Measurements from ENCODE around the gene NTN3. TPM values are rescaled to one million over a fixed set of nuclear protein-coding genes. Genes with fewer than 3 reads are reported as not detected.

The NTN3 gene
- polyA plus RNA-seq, 2 of the 4 experiments (the other 2 are of a cell fraction), result not detected

DNA sequence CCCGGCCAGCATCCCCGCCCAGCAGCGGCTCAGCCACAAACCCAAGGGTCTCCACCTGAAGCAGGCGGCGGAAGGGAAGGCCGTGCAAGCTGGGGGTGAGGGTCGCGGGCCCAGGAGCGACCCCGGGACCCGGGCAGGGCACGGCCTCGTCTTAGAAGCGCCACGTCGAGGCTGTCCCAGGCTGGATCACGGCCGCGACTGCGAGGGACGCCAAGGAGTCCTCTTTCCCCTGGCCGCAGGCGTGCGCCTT, 42.4 kb upstream of the NTN3 start:
- 8% methylated on average over 10 of the region's 24 CpGs for WGBS (ENCODE audit: missing lambda C conversion rate)
- ChIA-PET POLR2A (no interaction called here), CTCF (interaction anchor here (0.9 to 5.5 kb wide), 6 partner anchors 10 to 95 kb away, joined by 3 to 35 read pairs (median 6); partner anchors contain the start of gene ABCA3)
- ATAC-seq (peak; percentile 64 to 74; a peak in 5 of 6 replicates), DNase-seq (ENCODE audit: low read depth in 1 of 2, low spot score in 1 of 2) (no peak), FAIRE-seq (no peak)
- Histone ChIP-seq H3K4me1 (peaks cover 17% of the 10 kb centered on the region; the same call in 2 of the 3 replicates), H3K9me3 (no peaks in the 10 kb centered on the region), H3K4me3 (peak overlapping the region; percentile 90), H3K27ac (peak overlapping the region; percentile 83 to 91), H3K4me2 (peak overlapping the region; percentile 94)
- TF ChIP-seq PHF8 (IDR thresholded peaks at IDR 0.05; ENCODE audit: borderline replicate concordance, low read depth) (peak; percentile 50; the same call in 1 of the 2 replicates), EHMT2 (IDR thresholded peaks at IDR 0.05; ENCODE audit: low read depth) (no peak), ZC3H11A (IDR thresholded peaks at IDR 0.05) (no peak), MYC (IDR thresholded peaks at IDR 0.05; ENCODE audit: borderline replicate concordance, low read length) (peak; percentile 54; the same call in 1 of the 2 replicates)
- TF ChIP-seq, protein P1, sequence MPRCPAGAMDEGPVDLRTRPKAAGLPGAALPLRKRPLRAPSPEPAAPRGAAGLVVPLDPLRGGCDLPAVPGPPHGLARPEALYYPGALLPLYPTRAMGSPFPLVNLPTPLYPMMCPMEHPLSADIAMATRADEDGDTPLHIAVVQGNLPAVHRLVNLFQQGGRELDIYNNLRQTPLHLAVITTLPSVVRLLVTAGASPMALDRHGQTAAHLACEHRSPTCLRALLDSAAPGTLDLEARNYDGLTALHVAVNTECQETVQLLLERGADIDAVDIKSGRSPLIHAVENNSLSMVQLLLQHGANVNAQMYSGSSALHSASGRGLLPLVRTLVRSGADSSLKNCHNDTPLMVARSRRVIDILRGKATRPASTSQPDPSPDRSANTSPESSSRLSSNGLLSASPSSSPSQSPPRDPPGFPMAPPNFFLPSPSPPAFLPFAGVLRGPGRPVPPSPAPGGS (IDR thresholded peaks at IDR 0.05), result no peak

DNA sequence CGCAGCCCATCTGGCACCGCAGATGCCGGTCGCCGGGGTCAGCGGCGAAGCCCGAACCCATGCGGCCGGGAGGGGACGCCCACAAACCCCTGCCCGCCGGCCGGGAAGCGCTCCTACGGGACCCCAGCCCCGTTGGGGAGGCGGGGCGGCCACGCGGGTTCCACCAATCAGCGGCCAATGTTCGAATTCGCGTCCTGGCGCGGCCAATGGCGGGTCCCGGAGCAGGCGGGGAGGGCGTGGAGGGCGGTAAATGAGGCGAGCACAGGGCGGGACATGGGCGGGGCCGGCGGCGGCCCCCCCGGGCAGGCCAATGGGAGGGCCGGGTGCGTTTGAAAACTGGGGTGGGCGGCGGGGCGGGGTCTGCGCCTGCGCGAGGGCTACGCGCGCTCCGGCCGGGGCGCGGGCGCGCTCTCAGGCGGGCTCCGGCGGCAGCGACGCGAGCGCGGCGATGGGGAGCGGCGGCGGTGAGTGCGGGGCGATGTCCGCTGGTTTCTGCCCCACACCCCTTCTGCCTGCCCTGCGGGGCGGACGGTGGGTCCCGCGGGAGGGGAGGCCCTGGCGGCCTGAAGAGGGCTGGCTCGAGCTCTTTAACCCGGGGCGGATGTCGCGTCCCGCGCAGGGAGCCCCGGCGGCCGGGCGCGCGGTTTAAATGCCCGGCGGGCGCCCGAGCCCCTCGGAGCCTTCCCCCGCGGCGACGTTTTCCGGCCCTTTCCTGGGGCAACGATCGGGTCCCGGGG, 41.9 kb upstream of the NTN3 start, which contains the start of gene CCNF:
CCNF (plus strand) TSS at position 414 of the 737 bp plus-strand sequence; CDS start at position 449, 35 bp downstream.
- DNase-seq (ENCODE audit: low read depth in 1 of 2, low spot score in 1 of 2) (peak; percentile 94 to 96), ATAC-seq (peak; percentile 84 to 95), FAIRE-seq (no peak)
- Histone ChIP-seq H3K27ac (peak within 1 kb of the TSS; percentile 84 to 98), H3K4me1 (peaks cover 17% of the 10 kb centered on the region; the same call in 2 of the 3 replicates), H3K4me3 (peak within 1 kb of the TSS; percentile 90), H3K9me3 (no peaks in the 10 kb centered on the region), H3K4me2 (peak within 1 kb of the TSS; percentile 95)
- CTCF ChIA-PET, result interaction anchor here (0.7 to 5.5 kb wide), 16 partner anchors 8 to 158 kb away, joined by 3 to 35 read pairs (median 4); partner anchors contain the start of gene ABCA3
- no peak for TF ChIP-seq FOXS1 (CRISPR knock-in tag; IDR thresholded peaks at IDR 0.05)
- TF ChIP-seq, protein P2, sequence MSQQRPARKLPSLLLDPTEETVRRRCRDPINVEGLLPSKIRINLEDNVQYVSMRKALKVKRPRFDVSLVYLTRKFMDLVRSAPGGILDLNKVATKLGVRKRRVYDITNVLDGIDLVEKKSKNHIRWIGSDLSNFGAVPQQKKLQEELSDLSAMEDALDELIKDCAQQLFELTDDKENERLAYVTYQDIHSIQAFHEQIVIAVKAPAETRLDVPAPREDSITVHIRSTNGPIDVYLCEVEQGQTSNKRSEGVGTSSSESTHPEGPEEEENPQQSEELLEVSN (IDR thresholded peaks at IDR 0.05; ENCODE audit: borderline replicate concordance, low read depth), result peak; percentile 92
- 0 out of 2 replicates have a peak, but pooled peaks have one; percentile 7 for TF ChIP-seq MYC (IDR thresholded peaks at IDR 0.05; ENCODE audit: borderline replicate concordance, low read length)
- 0 out of 2 replicates have a peak, but pooled peaks have one; percentile 17 for TF ChIP-seq RFX5 (IDR thresholded peaks at IDR 0.05)
- peak; percentile 83 for TF ChIP-seq POLR2A (IDR thresholded peaks at IDR 0.05; ENCODE audit: low read length)
- no peak for TF ChIP-seq ZSCAN20 (CRISPR knock-in tag; IDR thresholded peaks at IDR 0.05)
- peak in 1 of 2 experiments; percentile 56; a peak in 2 of 5 replicates for TF ChIP-seq JUN (IDR thresholded peaks at IDR 0.05)
- TF ChIP-seq, protein P3, sequence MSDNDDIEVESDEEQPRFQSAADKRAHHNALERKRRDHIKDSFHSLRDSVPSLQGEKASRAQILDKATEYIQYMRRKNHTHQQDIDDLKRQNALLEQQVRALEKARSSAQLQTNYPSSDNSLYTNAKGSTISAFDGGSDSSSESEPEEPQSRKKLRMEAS (IDR thresholded peaks at IDR 0.05), result peak; percentile 89
- TF ChIP-seq KDM5A (IDR thresholded peaks at IDR 0.05), result peak; percentile 76; the same call in 1 of the 2 replicates
- POLR2A ChIA-PET, result interaction anchor here (2.9 kb wide), 1 partner anchor 45 kb away, joined by 9 read pairs; the partner anchor contains the start of gene TBC1D24
- WGBS (ENCODE audit: missing lambda C conversion rate), result 0% methylated on average over 7 of the region's 103 CpGs

DNA sequence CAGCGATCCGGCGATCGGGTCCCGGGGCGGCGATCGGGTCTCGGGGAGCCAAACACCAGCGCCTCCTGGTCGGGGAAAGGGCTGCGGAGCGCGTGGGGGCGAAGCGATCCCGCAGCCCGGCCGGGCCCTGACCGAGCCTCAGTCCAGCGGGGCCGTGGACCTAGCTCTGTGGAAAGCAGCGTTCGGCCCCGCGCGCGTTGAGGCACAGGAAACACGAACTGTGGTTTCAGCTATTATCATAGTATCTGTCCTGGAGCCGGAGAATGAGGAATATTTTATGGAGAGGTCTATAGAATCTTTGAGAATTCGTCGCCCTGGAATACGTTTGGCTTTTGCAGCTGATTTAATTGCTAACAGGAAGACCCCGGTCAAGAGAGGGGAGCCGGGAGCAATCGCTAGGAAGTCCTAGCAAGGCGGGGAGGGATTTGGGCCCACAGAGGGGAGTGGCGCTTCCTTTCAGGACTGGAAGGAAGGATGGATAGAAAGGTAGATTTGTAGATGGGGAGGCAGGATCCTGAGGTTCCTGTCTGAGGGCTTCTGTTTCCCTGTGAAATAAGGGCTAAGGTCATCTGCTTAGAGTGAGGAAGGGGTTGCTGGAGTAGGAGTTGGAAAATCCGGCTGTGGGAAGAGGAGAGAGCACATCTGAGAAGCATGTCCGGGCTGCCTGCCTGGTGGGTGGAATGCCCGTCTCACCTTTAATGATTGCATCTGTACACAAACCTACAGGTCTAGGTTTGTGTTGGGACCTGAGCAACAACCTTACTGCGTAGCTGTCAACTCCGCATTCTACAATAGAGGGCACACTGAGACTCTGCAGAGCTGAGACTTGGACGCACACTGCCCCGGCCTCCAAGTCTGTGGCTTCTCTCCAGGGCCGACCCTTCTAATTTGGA, 41.1 kb upstream of the NTN3 start:
- H3K4me1 ChIP-seq, result peaks cover 17% of the 10 kb centered on the region; the same call in 2 of the 3 replicates
- CTCF ChIA-PET, result interaction anchor here (0.7 to 5.5 kb wide), 15 partner anchors 9 to 159 kb away, joined by 3 to 35 read pairs (median 4); partner anchors contain the start of gene ABCA3
- peak overlapping the region; percentile 84 to 98 for H3K27ac ChIP-seq
- DNase-seq (ENCODE audit: low read depth in 1 of 2, low spot score in 1 of 2) (peak in 1 of 2 experiments; percentile 31), FAIRE-seq (no peak), ATAC-seq (peak; percentile 39 to 41)
- peak; percentile 39; the same call in 1 of the 2 replicates for TF ChIP-seq PHF8 (IDR thresholded peaks at IDR 0.05; ENCODE audit: borderline replicate concordance, low read depth)
- TF ChIP-seq ZSCAN20 (CRISPR knock-in tag; IDR thresholded peaks at IDR 0.05), result no peak
- TF ChIP-seq FOXS1 (CRISPR knock-in tag; IDR thresholded peaks at IDR 0.05), result no peak
- TF ChIP-seq, protein P4, sequence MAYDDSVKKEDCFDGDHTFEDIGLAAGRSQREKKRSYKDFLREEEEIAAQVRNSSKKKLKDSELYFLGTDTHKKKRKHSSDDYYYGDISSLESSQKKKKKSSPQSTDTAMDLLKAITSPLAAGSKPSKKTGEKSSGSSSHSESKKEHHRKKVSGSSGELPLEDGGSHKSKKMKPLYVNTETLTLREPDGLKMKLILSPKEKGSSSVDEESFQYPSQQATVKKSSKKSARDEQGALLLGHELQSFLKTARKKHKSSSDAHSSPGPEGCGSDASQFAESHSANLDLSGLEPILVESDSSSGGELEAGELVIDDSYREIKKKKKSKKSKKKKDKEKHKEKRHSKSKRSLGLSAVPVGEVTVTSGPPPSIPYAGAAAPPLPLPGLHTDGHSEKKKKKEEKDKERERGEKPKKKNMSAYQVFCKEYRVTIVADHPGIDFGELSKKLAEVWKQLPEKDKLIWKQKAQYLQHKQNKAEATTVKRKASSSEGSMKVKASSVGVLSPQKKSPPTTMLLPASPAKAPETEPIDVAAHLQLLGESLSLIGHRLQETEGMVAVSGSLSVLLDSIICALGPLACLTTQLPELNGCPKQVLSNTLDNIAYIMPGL (CRISPR knock-in tag; IDR thresholded peaks at IDR 0.05; ENCODE audit: borderline replicate concordance), result no peak
- TF ChIP-seq, protein P5, sequence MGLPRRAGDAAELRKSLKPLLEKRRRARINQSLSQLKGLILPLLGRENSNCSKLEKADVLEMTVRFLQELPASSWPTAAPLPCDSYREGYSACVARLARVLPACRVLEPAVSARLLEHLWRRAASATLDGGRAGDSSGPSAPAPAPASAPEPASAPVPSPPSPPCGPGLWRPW (IDR thresholded peaks at IDR 0.05), result no peak
- no peak for TF ChIP-seq RFX5 (IDR thresholded peaks at IDR 0.05)
- TF ChIP-seq BHLHE40 (IDR thresholded peaks at IDR 0.05; ENCODE audit: low read depth, low read length), result no peak
- TF ChIP-seq, protein P1 (IDR thresholded peaks at IDR 0.05), result no peak
- peak in 1 of 2 experiments; percentile 27; a peak in 3 of 5 replicates for TF ChIP-seq RAD21 (conservative IDR thresholded peaks at IDR 0.05 in 1 of 2, IDR thresholded peaks at IDR 0.05 in 1 of 2)
- TF ChIP-seq RNF2 (IDR thresholded peaks at IDR 0.05; ENCODE audit: borderline replicate concordance, low read depth), result peak; percentile 81; the same call in 1 of the 2 replicates
- peak; percentile 20; the same call in 1 of the 2 replicates for TF ChIP-seq KDM5A (IDR thresholded peaks at IDR 0.05)
- no peak for TF ChIP-seq GATA3 (IDR thresholded peaks at IDR 0.05; ENCODE audit: borderline replicate concordance)
- peak overlapping the region; percentile 90 for H3K4me3 ChIP-seq
- H3K9me3 ChIP-seq, result no peaks in the 10 kb centered on the region
- 8% methylated on average over 42 of the region's 46 CpGs for WGBS (ENCODE audit: missing lambda C conversion rate)
- H3K4me2 ChIP-seq, result peak overlapping the region; percentile 95
- POLR2A ChIA-PET, result interaction anchor here (2.9 kb wide), 1 partner anchor 44 kb away, joined by 9 read pairs; the partner anchor contains the start of gene TBC1D24

Measured in A549 (cell line).